Measurements from ENCODE around the gene PLEKHA7.

DNA sequence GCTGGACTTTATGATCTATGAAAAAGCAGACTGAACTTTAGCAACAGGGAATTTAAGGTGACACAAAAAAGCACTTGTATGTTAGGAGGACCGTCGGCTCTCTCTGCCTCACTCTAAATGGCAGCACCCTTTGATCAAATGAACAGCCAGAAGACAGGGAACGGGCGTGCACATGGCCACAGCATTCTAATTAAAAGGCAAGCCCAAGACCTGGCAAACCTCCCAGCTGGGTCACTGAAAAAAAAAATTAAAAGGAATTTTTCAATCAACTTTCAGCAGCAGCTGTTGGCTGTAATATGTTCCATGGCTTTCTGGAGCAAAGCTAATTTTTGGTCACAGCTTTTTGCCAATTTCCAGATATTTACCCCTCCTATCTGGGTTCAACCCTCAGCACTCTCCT is 159.2 kb downstream of the PLEKHA7 start:
- TF ChIP-seq, protein P1, sequence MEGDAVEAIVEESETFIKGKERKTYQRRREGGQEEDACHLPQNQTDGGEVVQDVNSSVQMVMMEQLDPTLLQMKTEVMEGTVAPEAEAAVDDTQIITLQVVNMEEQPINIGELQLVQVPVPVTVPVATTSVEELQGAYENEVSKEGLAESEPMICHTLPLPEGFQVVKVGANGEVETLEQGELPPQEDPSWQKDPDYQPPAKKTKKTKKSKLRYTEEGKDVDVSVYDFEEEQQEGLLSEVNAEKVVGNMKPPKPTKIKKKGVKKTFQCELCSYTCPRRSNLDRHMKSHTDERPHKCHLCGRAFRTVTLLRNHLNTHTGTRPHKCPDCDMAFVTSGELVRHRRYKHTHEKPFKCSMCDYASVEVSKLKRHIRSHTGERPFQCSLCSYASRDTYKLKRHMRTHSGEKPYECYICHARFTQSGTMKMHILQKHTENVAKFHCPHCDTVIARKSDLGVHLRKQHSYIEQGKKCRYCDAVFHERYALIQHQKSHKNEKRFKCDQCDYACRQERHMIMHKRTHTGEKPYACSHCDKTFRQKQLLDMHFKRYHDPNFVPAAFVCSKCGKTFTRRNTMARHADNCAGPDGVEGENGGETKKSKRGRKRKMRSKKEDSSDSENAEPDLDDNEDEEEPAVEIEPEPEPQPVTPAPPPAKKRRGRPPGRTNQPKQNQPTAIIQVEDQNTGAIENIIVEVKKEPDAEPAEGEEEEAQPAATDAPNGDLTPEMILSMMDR (IDR thresholded peaks at IDR 0.05; ENCODE audit: low read depth, low read length, poor library complexity, severe bottlenecking): no peak
- no peak for TF ChIP-seq EZH2phosphoT487 (IDR thresholded peaks at IDR 0.05; ENCODE audit: borderline replicate concordance, low read length)

Measured in DOHH2 (cell line).